ENCODE results near the gene CSF2.

CSF2 gene

DNA sequence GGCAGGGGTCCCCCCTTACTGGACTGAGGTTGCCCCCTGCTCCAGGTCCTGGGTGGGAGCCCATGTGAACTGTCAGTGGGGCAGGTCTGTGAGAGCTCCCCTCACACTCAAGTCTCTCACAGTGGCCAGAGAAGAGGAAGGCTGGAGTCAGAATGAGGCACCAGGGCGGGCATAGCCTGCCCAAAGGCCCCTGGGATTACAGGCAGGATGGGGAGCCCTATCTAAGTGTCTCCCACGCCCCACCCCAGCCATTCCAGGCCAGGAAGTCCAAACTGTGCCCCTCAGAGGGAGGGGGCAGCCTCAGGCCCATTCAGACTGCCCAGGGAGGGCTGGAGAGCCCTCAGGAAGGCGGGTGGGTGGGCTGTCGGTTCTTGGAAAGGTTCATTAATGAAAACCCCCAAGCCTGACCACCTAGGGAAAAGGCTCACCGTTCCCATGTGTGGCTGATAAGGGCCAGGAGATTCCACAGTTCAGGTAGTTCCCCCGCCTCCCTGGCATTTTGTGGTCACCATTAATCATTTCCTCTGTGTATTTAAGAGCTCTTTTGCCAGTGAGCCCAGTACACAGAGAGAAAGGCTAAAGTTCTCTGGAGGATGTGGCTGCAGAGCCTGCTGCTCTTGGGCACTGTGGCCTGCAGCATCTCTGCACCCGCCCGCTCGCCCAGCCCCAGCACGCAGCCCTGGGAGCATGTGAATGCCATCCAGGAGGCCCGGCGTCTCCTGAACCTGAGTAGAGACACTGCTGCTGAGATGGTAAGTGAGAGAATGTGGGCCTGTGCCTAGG lies at the start of gene CSF2:
Gene CSF2, plus strand, starts transcription at position 559 of the 783 bp plus-strand sequence. Its CDS starts 35 bp downstream, at position 594.
- no peak for DNase-seq

- DNase-seq, result no peak
These were observed 49.5 kb upstream of the CSF2 start for GRCh38 chr5:132024117-132024435.

GRCh38 chr5:132024789-132025402 lies 48.7 kb upstream of the CSF2 start:
- DNase-seq, result peak; percentile 33

- DNase-seq, result no peak
These were observed 48.1 kb upstream of the CSF2 start for GRCh38 chr5:132025403-132025971.

GRCh38 chr5:132026516-132027008 lies 47.0 kb upstream of the CSF2 start:
- no peak for DNase-seq

GRCh38 chr5:132027027-132027426 lies 46.6 kb upstream of the CSF2 start:
- no peak for DNase-seq

GRCh38 chr5:132029609-132030330 lies 43.8 kb upstream of the CSF2 start:
- DNase-seq, result no peak

GRCh38 chr5:132030610-132031009 lies 43.0 kb upstream of the CSF2 start:
- no peak for DNase-seq

- DNase-seq, result no peak
These were observed 41.4 kb upstream of the CSF2 start for GRCh38 chr5:132032196-132032595.

DNA sequence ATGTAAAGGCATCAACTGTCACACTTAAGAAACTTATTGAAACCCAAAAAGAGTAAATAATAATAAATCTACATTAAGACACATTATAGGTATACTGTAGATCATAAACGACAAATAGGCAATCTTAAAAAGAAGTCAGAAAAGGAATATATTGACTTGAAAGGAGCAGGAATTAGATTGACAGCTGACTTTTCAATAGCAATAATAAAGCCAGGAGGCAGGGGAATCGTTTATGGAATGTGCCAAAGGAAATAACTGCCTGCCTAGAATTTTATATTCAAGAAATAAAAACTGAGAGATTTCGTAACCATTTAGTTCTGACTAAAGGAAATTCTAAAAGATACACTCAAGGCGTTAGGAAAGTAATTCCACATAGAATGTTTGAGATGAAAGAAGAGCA lies 40.5 kb upstream of the CSF2 start:
- no peak for DNase-seq

DNA sequence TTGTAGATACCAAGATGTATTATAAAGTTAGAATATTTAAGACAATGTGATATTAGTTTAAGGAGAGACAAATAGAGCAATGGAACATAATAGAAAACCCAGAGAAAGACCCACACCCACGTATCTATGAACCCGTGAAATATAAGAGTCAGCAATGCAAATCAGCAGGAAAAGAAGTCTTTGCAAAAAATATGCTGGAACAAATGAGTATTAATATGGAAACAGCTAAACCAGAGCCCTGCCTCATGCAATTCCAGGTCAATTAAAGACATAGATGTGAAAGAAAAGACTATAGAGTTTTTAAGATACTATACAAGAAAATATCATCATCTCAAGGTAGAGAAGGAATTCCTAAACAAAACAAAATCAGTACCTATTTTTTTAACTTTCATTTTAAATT lies 36.2 kb upstream of the CSF2 start:
- no peak for DNase-seq

DNA sequence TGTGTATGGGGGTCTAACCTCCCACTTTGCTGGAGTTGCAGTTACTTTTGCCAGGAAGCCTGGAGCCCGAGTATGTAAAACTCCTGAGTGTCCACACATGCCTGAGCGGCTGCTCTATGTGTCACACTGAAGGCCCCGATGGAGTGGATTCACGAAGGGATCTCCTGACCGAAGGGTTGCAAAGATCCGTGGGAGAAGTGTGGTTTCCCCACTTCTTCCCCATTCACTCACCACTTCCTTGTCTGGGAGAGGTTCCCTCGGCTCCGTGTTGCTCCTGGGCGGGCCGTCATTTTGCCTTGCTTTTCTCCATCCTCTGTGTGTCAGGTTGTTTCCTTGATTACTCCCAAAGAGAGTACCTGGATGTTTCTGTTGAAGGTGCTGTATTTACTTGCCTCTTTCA lies 29.4 kb upstream of the CSF2 start:
- no peak for DNase-seq

GRCh38 chr5:132046880-132047299 lies 26.7 kb upstream of the CSF2 start:
- no peak for DNase-seq

DNA sequence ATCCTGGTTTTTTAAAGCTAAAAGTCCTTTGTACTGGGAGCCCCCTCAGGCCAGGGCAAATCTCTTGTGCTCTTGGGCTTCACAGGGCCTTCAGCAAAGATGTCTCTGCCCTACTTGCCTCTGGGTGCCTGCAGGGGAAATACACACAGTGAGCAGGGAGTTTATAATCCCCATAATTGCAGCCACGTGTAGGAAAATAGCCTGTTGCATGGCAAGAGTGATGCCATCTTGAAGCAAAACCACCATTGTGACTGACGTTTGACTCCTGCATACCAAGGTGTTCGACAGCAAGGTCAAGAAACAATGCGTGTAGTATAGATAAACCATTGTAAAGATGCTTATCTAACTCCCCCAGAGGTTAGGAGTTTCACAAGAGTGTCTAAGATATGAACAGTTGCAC lies 24.5 kb upstream of the CSF2 start:
- DNase-seq, result no peak

- DNase-seq, result no peak
These were observed 24.0 kb upstream of the CSF2 start for GRCh38 chr5:132049559-132049958.

- DNase-seq, result no peak
These were observed 23.5 kb upstream of the CSF2 start for GRCh38 chr5:132050136-132050535.

DNA sequence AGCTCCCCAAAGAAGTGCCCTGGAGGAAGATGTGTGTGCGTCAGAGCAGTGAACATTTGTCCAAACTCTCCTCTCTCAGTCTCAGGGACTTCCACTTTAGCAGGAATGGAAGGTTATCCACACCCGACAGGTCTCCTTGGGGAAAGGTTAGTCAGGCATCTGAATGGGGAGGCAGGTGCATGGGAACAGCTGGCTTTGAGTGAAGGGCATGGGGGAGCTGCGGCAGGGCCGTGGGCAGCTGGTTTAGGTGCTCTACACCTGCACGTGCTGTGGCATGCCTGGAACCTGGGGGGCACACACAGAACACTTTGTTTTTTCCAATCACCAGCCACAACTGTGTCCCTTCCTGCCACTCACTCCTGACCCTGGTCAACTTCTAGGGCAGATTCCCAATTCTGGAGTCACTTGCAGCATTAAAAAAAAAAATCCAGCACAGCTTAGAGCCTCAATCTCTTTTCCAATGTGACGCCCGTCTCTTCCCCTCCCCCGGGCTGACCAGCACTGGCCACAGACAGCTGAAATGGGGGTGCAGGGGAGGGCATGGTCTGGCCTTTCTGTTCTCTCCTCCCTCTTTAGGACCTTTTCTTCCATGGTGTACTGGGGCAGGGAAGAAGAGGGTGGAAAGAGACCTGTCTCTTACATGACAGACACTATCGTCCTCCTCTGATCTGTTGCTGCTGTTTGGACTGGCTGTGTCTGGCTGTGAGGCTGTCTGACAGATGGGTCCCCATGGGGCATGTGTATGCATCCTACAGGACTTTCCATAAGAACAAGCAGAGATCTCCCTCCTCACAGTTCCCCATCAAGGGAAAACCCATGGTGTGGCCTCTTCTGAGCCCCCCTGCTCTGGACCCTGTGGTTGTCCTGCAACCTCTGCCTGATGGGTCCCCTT lies 22.7 kb upstream of the CSF2 start:
- no peak for DNase-seq

GRCh38 chr5:132052520-132052919 lies 21.1 kb upstream of the CSF2 start:
- no peak for DNase-seq

DNA sequence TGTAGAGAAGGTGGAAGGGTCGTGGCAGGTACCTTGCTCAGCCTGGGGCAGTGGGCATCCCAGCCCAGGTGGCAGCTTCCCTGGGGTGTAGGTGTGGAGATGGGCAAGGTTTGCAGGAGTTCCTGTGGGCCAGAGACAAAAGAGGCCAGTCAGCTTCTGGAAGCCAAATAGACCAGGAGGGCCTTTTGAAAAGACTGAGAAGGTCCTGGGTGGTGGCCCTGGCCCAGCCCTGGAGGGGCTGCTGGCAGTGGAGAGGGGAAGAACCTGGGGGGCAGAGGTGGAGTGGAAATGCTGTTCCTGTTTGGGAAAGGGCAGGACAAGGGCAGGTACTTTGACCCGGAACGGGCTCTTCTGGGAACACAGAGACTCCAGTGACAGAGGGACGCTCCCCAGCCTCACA lies 20.1 kb upstream of the CSF2 start:
- no peak for DNase-seq

DNA sequence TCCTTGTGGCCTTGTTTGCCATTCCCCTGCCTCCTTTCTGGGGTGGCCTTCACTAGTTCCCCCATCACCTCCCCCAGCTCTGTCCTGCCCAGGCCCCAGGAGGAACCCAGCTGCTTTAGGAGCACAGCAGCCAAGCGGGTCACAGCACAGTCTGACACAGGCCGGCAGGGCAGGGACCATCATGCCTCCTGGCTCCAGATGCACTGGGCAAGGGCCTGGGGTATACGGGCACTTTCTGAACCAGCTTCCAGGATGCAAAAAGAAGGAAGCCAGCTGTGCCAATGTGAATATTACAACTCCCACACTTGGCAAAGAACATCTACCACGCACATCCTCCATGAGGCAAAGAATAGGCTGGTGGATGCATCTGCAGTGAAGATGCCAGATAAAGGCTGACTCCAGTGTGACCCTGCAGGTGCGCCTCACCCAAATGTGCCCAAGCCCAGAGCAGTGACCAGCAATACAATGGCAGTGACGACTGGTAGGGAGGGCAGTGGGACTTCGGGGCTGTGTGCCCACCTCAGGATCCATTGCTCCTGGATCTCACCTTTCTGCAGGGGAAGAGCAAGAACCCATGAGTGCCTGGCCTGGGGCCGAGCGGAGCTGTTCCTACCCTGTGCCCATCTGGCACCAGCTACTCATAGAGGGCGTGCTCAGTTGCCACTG lies 19.4 kb upstream of the CSF2 start:
- no peak for DNase-seq

- no peak for DNase-seq
These were observed 18.7 kb upstream of the CSF2 start for GRCh38 chr5:132054697-132055440.

All from RPMI8226 (cell line).